GM21576 (cell line): ENCODE data around the gene ITGB5.
A peak's percentile ranks its signal among the peaks of the same experiment; 100 is the strongest.
"Not testable (repeated sequence)": the region's sequence is repeated elsewhere in the genome, so short reads cannot be mapped to it uniquely, and the experiment has no call there.

Experiments used
- ATAC-seq: cut with Tn5 transposase; IDR thresholded peaks from one replicate; pipeline ENCODE4 v1.9.1; 2021; ENCODE audit warnings: mild to moderate bottlenecking, moderate library complexity; ENCODE audit not compliant: unreplicated experiment

Gene ITGB5

GRCh38 chr3:124839896-124840295 is 47.3 kb downstream of the ITGB5 start:
- no peak for ATAC-seq

- no peak for ATAC-seq
Observed at GRCh38 chr3:124838963-124839362, 48.2 kb downstream of the ITGB5 start.

- ATAC-seq, result no peak
Observed at GRCh38 chr3:124837730-124838186, 49.4 kb downstream of the ITGB5 start.

- no peak for ATAC-seq
Observed at GRCh38 chr3:124837065-124837464, 50.1 kb downstream of the ITGB5 start.

- no peak for ATAC-seq
Observed at GRCh38 chr3:124836448-124836847, 50.7 kb downstream of the ITGB5 start.

GRCh38 chr3:124834723-124835718 is 52.1 kb downstream of the ITGB5 start:
- ATAC-seq, result peak; percentile 94

GRCh38 chr3:124833710-124834332 is 53.3 kb downstream of the ITGB5 start:
- no peak for ATAC-seq

GRCh38 chr3:124832782-124833709 is 54.1 kb downstream of the ITGB5 start:
- no peak for ATAC-seq

GRCh38 chr3:124831628-124832199 is 55.5 kb downstream of the ITGB5 start:
- ATAC-seq, result no peak

- no peak for ATAC-seq
Observed at GRCh38 chr3:124829819-124830554, 57.2 kb downstream of the ITGB5 start.

GRCh38 chr3:124829178-124829818 is 57.9 kb downstream of the ITGB5 start:
- no peak for ATAC-seq

GRCh38 chr3:124827476-124828206 is 59.5 kb downstream of the ITGB5 start:
- ATAC-seq, result not testable (repeated sequence)

GRCh38 chr3:124826703-124827102 is 60.5 kb downstream of the ITGB5 start:
- no peak for ATAC-seq

GRCh38 chr3:124824286-124824915 is 62.8 kb downstream of the ITGB5 start:
- no peak for ATAC-seq

- ATAC-seq, result no peak
Observed at GRCh38 chr3:124823648-124824047, 63.5 kb downstream of the ITGB5 start.

- ATAC-seq, result no peak
Observed at GRCh38 chr3:124823206-124823605, 64.0 kb downstream of the ITGB5 start.

GRCh38 chr3:124821356-124821755 is 65.8 kb downstream of the ITGB5 start:
- no peak for ATAC-seq

GRCh38 chr3:124818398-124819091 is 68.6 kb downstream of the ITGB5 start:
- ATAC-seq, result no peak
